Fibroblast of skin of abdomen (primary cell): ENCODE data around the gene GTF2F2.

Experiments
- DNase-seq: peaks from one replicate; pipeline ENCODE4 v3.0.0-alpha.2; 2013

Gene GTF2F2

GRCh38 chr13:45305079-45305478, 184.8 kb downstream of the GTF2F2 start:
- DNase-seq: no peak

- DNase-seq: no peak
These were observed 186.7 kb downstream of the GTF2F2 start for GRCh38 chr13:45306966-45307365.

- DNase-seq: no peak
These were observed 190.2 kb downstream of the GTF2F2 start for GRCh38 chr13:45310341-45311131.

- DNase-seq: no peak
These were observed 194.5 kb downstream of the GTF2F2 start for GRCh38 chr13:45314822-45315221.

GRCh38 chr13:45315520-45316167, 195.3 kb downstream of the GTF2F2 start:
- no peak for DNase-seq

- DNase-seq: no peak
These were observed 196.0 kb downstream of the GTF2F2 start for GRCh38 chr13:45316338-45316737.

DNA sequence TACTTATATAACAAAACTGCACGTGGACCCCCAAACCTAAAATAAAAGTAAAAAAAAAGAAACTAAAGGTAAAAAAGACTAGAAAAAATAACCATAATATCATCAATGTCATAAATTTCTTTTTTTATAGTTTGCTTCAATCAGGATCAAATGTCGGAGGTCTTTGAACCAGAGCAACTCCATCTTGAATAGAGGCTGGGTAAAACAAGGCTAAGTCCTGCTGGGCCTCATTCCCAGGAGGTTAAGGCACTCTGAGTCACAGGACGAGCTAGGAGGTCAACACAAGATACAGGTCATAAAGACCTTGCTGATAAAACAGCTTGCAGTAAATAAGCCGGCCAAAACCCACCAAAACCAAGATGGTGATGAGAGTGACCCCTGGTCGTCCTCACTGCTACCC, 196.7 kb downstream of the GTF2F2 start:
- no peak for DNase-seq

DNA sequence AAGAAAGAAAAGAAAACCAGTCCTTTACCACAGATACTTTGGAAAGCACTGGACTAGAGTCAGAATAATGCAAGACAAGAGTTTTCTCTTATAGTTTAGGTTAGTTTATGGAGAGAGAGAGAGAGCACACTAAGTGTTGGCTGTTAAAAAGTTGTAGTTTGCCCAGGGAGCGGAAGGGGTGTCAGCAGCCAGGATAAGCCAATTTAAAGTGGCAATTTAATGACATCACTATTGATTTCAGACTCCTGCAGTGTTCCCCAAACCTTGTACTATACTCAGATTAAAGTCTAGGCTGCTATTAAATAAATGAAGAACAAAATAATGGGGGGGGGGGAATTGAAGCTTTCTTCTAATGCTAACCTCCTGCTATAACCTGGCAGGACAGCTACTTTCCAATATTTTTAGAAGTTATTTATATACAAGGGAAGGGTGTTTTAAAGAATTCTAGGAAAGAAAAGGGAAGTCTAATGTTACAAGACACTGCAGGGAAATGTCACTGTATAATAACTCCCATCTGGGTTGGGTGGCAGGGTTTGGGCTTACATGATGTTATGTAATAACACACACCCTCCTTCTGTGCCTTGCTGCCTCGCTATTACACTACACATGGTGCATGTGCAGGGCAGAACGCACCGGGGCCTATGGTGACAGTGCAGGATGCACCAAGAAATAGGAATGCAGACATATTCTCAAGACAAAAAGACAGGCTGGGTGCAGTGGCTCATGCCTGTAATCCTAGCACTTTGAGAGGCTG, 200.7 kb downstream of the GTF2F2 start:
- no peak for DNase-seq

DNA sequence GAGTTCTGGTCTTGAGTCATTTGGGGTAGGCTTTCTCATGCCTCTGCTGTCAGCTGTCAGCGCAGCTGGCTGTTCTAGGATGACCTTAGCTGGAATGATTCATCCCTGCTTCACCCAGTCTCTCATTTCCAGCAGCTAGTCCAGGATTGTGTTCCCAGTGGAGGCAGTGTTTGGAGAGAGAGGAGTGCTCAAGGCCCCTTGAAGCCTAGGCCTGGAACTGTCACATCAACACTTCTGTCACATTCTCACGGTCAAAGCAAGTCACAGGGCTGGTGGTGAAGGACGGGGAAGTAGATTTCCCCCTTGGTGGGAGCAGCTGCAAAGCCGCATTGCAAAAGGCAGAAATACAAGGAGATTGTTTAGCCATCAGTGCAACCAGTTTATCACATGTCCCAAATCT, 205.5 kb downstream of the GTF2F2 start:
- DNase-seq: peak; percentile 84

GRCh38 chr13:45327253-45327955, 207.1 kb downstream of the GTF2F2 start:
- no peak for DNase-seq

GRCh38 chr13:45328661-45329111, 208.4 kb downstream of the GTF2F2 start:
- DNase-seq: peak; percentile 79

GRCh38 chr13:45331123-45331619, 210.9 kb downstream of the GTF2F2 start:
- no peak for DNase-seq

DNA sequence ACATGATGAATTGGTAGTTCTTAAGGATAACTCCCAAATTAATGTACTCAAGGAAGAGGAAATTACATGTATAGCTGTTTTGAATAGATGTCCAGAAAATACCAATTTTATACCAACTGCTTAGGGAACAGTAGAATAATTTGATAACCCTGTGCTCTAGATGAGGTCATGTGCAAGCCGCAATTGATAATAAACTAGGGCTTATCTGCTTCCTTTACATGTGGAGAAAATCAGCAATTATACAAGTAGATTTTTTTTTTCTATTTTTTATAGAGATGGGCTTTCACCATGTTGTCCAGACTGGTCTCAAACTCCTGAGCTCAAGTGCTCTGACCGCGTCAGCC, 211.4 kb downstream of the GTF2F2 start:
- DNase-seq: no peak

DNA sequence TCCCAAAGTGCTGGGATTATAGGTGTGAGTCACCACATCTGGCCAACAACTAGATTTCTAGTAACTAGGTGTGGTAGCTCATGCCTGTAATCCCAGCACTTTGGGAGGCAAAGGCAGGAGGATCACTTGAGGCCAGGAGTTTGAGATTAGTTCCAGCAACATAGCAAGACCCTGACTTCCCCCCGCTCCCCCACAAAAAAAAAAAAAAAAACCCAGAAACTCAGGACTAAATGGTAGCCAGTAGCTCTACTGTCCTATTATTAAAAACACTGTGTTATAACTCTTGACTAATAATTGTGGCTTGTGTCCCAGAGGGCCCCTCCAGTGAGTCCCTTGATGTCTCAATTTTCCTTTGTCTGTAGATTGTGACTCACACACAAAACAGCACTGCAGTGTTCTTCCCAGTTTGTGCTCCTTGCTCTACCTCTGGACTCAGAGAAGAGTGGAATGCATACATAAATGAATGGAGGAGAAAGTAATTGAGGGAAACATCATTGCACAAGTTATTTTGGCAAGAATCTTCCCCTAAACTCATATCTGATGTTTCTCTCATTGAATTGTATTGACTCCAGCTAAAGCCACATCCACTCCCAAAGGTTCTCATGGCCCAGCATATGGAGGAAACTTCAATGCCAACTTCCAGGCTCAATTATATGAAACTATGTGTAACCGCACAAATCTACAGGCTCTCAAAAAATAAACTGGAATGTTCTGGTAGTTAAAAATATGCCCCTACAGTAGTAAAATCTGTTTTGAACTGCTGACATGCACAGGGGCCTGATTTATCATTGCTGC, 211.9 kb downstream of the GTF2F2 start:
- DNase-seq: peak; percentile 96

DNA sequence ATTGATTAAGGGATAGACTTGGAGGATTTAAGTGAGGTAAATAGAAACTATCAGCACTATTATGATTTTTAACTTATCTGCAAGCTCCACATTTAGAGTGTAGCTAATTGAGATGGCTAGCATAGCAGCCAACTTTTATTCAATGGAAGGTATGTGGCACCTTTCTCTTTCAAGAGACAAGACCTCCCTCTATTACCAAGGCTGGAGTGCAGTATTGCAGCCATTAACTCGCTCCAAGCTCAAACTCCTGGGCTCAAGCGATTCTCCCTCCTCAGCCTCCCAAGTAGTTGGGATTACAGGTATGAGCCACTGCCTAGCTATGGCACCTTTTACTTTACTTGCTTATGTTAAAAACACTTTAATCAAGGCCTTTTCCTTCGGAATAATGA, 212.5 kb downstream of the GTF2F2 start:
- DNase-seq: no peak

GRCh38 chr13:45333251-45333976, 213.1 kb downstream of the GTF2F2 start:
- DNase-seq: no peak
